IMR-90 (cell line): Measurements from ENCODE around the gene GFER. TPM values are rescaled to one million over a fixed set of nuclear protein-coding genes. Genes with fewer than 3 reads are reported as not detected.

Source experiments
- ATAC-seq: fragments of 200-7000 bp; cut with Tn5 transposase; 2 replicates; pipeline ENCODE4 v1.9.1; 2020; ENCODE audit warnings: low read depth, mild to moderate bottlenecking, moderate library complexity
- BruUV-seq: library from RNA; stranded (reverse); fragments of 400-500 nt; replicated peaks from 2 replicates; lab custom pipeline; 2021; lab: Mats Ljungman, UMichigan
- CTCF ChIA-PET: fragments of 300-600 bp; formaldehyde crosslinking; extraction: SDS; loops from one replicate; lab custom pipeline; 2021; ENCODE audit warnings: antibody characterized with exemption; lab: Yijun Ruan, JAX
- POLR2A ChIA-PET: fragments of 300-600 bp; sonication (Branson Sonifier 250); formaldehyde crosslinking; loops from one replicate; lab custom pipeline; 2022; ENCODE audit warnings: antibody characterized with exemption; ENCODE audit not compliant: unreplicated experiment; lab: Charles Lee
- DNase-seq: peaks from one replicate; pipeline ENCODE4 v3.0.0; 2013
- H2AFZ ChIP-seq: replicated peaks from 2 replicates; pipeline ENCODE3; 2013; ENCODE audit warnings: low read length, mild to moderate bottlenecking; ENCODE audit not compliant: poor library complexity
- H2AK5ac ChIP-seq: 2 replicates; pipeline ENCODE4 v1.6.1; 2013; ENCODE audit warnings: low read depth, low read length, inconsistent platforms
- H2AK9ac ChIP-seq: replicated peaks from 2 replicates; pipeline ENCODE3; 2013; ENCODE audit warnings: mild to moderate bottlenecking, low read depth, low read length, moderate library complexity; ENCODE audit not compliant: poor library complexity
- H2BK120ac ChIP-seq: 2 replicates; pipeline ENCODE4 v1.6.1; 2013; ENCODE audit warnings: low read depth, low read length, inconsistent platforms
- H2BK15ac ChIP-seq: 3 replicates; pipeline ENCODE4 v1.6.1; 2013; ENCODE audit warnings: low read depth, low read length, inconsistent platforms
- H2BK20ac ChIP-seq: 2 replicates; pipeline ENCODE4 v1.6.1; 2013; ENCODE audit warnings: low read depth, mild to moderate bottlenecking, inconsistent platforms, low read length, moderate library complexity
- H2BK5ac ChIP-seq: 2 replicates; pipeline ENCODE4 v1.6.1; 2013; ENCODE audit warnings: mild to moderate bottlenecking, low read depth, low read length, inconsistent platforms; ENCODE audit not compliant: poor library complexity, severe bottlenecking
- H3K14ac ChIP-seq: replicated peaks from 2 replicates; pipeline ENCODE4 v1.6.1; 2013; ENCODE audit warnings: low read depth, low read length, inconsistent platforms
- H3K18ac ChIP-seq: 2 replicates; pipeline ENCODE4 v1.6.1; 2013; ENCODE audit warnings: low read depth, low read length, control low read depth
- H3K23ac ChIP-seq: 2 replicates; pipeline ENCODE4 v1.6.1; 2013; ENCODE audit warnings: low read depth, low read length, inconsistent platforms
- H3K27ac ChIP-seq: 2 replicates; pipeline ENCODE4 v1.5.1; 2013; ENCODE audit warnings: mild to moderate bottlenecking, control low read depth, low read length; ENCODE audit not compliant: insufficient read depth
- H3K27me3 ChIP-seq: 2 replicates; pipeline ENCODE4 v1.6.1; 2013; ENCODE audit warnings: low read length; ENCODE audit not compliant: control insufficient read depth, insufficient read depth
- H3K36me3 ChIP-seq: 2 replicates; pipeline ENCODE4 v1.6.1; 2013; ENCODE audit warnings: low read length, mixed read lengths; ENCODE audit not compliant: control insufficient read depth, insufficient read depth
- H3K4ac ChIP-seq: 2 replicates; pipeline ENCODE4 v1.6.1; 2013; ENCODE audit warnings: low read depth, low read length, inconsistent platforms
- H3K4me1 ChIP-seq: 2 replicates; pipeline ENCODE4 v1.6.1; 2013; ENCODE audit warnings: low read length, mixed read lengths; ENCODE audit not compliant: control insufficient read depth, insufficient read depth
- H3K4me2 ChIP-seq: 2 replicates; pipeline ENCODE4 v1.6.1; 2013; ENCODE audit warnings: low read depth, mild to moderate bottlenecking, control low read depth, low read length, moderate library complexity
- H3K4me3 ChIP-seq: 2 replicates; pipeline ENCODE4 v1.5.1; 2013; ENCODE audit warnings: low read depth, mild to moderate bottlenecking, control low read depth, low read length, moderate library complexity; ENCODE audit not compliant: insufficient read depth
- H3K56ac ChIP-seq: 2 replicates; pipeline ENCODE4 v1.6.1; 2013; ENCODE audit warnings: low read length, inconsistent platforms; ENCODE audit not compliant: insufficient read depth; ENCODE audit errors: extremely low read depth
- H3K79me1 ChIP-seq, 2 experiments: 2 replicates each; pipeline ENCODE4 v1.6.1; 2013; ENCODE audit warnings: low read length in 2 of 2, inconsistent platforms in 1 of 2, low read depth in 1 of 2
- H3K9ac ChIP-seq: 2 replicates; pipeline ENCODE4 v1.6.1; 2013; ENCODE audit warnings: low read depth, low read length, control low read depth
- H3K9me1 ChIP-seq: 2 replicates; pipeline ENCODE4 v1.6.1; 2013; ENCODE audit warnings: low read length, inconsistent platforms; ENCODE audit not compliant: insufficient read depth
- H3K9me3 ChIP-seq: 2 replicates; pipeline ENCODE4 v1.6.1; 2013; ENCODE audit warnings: low read length; ENCODE audit not compliant: control insufficient read depth, insufficient read depth
- H4K20me1 ChIP-seq: 2 replicates; pipeline ENCODE4 v1.6.1; 2013; ENCODE audit warnings: low read length, inconsistent platforms; ENCODE audit not compliant: insufficient read depth
- H4K5ac ChIP-seq: 2 replicates; pipeline ENCODE4 v1.6.1; 2013; ENCODE audit warnings: mild to moderate bottlenecking, low read depth, low read length, control low read depth
- H4K8ac ChIP-seq, 2 experiments: 2 replicates each; pipeline ENCODE4 v1.6.1; 2013; ENCODE audit warnings: low read depth in 2 of 2, low read length in 2 of 2, control low read depth in 1 of 2, inconsistent platforms in 1 of 2
- H4K91ac ChIP-seq: 2 replicates; pipeline ENCODE4 v1.6.1; 2013; ENCODE audit warnings: low read depth, low read length, inconsistent platforms; ENCODE audit not compliant: insufficient read depth
- BHLHE40 ChIP-seq: fragments of 150-350 bp; IDR thresholded peaks from 2 replicates; pipeline ENCODE4 v1.6.1; 2016; ENCODE audit warnings: mild to moderate bottlenecking, low read depth, low read length
- CEBPB ChIP-seq: IDR thresholded peaks from 2 replicates; pipeline ENCODE4 v1.6.1; 2012; ENCODE audit warnings: low read depth, low read length, improper control_type of control experiment
- FOS ChIP-seq: fragments of 150-350 bp; IDR thresholded peaks from 2 replicates; pipeline ENCODE4 v1.6.1; 2016; ENCODE audit warnings: low read depth, low read length
- MAZ ChIP-seq: IDR thresholded peaks from 2 replicates; pipeline ENCODE4 v1.6.1; 2012; ENCODE audit warnings: low read depth, mild to moderate bottlenecking, low read length, improper control_type of control experiment, moderate library complexity, borderline replicate concordance
- MXI1 ChIP-seq: IDR thresholded peaks from 2 replicates; pipeline ENCODE4 v1.6.1; 2012; ENCODE audit warnings: low read depth, mild to moderate bottlenecking, low read length, moderate library complexity, borderline replicate concordance
- NFE2L2 ChIP-seq: fragments of 150-350 bp; IDR thresholded peaks from 2 replicates; pipeline ENCODE4 v1.6.1; 2016; ENCODE audit warnings: low read depth, mild to moderate bottlenecking, low read length
- RAD21 ChIP-seq: IDR thresholded peaks from 2 replicates; pipeline ENCODE4 v1.6.1; 2012; ENCODE audit warnings: low read length, improper control_type of control experiment
- WGBS, 2 experiments: methylation state at CpG; one replicate each; pipeline versions ENCODE4 v1.1.5 to v1.1.7; 2013; ENCODE audit warnings: missing lambda C conversion rate in 2 of 2; ENCODE audit not compliant: insufficient read length in 1 of 2; ENCODE audit errors: extremely low coverage in 2 of 2; 5-methylcytosine and 5-hydroxymethylcytosine counted together
- dilution Hi-C: fragments of 300-500 bp; cut with HindIII; formaldehyde crosslinking; loops from one replicate; pipeline ENCODE4 v1.14.3; 2018; ENCODE audit warnings: low sequenced_read_pairs; ENCODE audit not compliant: unreplicated experiment
- in situ Hi-C: fragments of 300-500 bp; cut with MboI; formaldehyde crosslinking; loops from 3 replicates; pipeline ENCODE4 v1.14.3; 2019; ENCODE audit warnings: low sequenced_read_pairs, inconsistent platforms, mixed read lengths
- intact Hi-C: fragments of 100-400 bp; cut with micrococcal nuclease; formaldehyde crosslinking; loops from 2 replicates; pipeline ENCODE4 v1.10.0; 2022
- polyA plus RNA-seq, 3 experiments: library from polyadenylated mRNA; depleted of rRNA; stranded (reverse); fragments of >200 nt; gene quantifications; 2 replicates each; pipeline ENCODE4 v1.2.3, GENCODE V29; 2012; ENCODE audit warnings: low replicate concordance in 1 of 3
- total RNA-seq: library from RNA; depleted of rRNA; stranded (reverse); fragments of >200 nt; gene quantifications from 2 replicates; pipeline ENCODE4 v1.2.3, GENCODE V29; 2012
- TF ChIP-seq, protein P1 (sequence below): fragments of 150-350 bp; IDR thresholded peaks from 2 replicates; pipeline ENCODE4 v1.6.1; 2016; ENCODE audit warnings: low read depth, mild to moderate bottlenecking, low read length, moderate library complexity, borderline replicate concordance

GFER gene
- total and polyA plus RNA-seq, 2 of the 4 experiments (the other 2 are of a cell fraction), result 6.8 to 19.8 TPM

DNA sequence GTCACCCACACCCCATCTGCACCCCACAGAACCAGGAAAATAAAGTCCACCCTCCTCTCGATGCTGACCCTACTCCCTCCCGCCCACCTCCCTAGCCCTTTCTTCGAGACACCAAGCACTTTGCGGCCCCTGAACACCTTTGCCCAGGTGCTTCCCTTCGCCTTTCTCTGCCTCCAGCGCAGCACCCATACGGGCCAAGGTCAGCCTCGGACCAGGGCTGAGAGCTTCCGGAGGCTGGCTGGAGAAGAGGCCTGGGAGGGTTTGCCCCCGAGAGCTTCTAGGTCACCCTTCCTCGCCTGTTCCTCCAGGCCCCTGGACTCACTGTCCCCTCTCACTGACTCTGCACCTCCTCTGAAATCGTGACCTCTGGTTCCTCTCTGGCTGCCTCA is 40.0 kb downstream of the GFER start:
- DNase-seq, result no peak
- peaks cover 13% of the 10 kb centered on the region for H4K20me1 ChIP-seq
- no peak overlapping the region for H3K27ac ChIP-seq
- no peak overlapping the region; the same call in 2 of the 3 replicates for H2BK15ac ChIP-seq
- H3K4ac ChIP-seq, result peak overlapping the region; percentile 95
- no peak for ATAC-seq
- no peaks in the 10 kb centered on the region for H3K9me3 ChIP-seq
- H3K79me1 ChIP-seq, result peaks cover 6 to 25% of the 10 kb centered on the region in 2 experiments
- H2AK9ac ChIP-seq, result peak overlapping the region; percentile 82
- ChIA-PET CTCF (no interaction called here), POLR2A (interaction anchor here (0.9 kb wide), 1 partner anchor 131 kb away, joined by 4 read pairs; the partner anchor contains the start of gene TRAF7)
- H3K9me1 ChIP-seq, result peaks cover 9% of the 10 kb centered on the region
- no peak overlapping the region for H3K4me3 ChIP-seq
- no peak overlapping the region for H3K23ac ChIP-seq
- H2BK5ac ChIP-seq, result no peak overlapping the region
- 90% methylated on average over 7 of the region's 12 CpGs; no CpG with 5 or more reads in 1 of the 2 experiments for WGBS, 2 experiments
- no peak for TF ChIP-seq CEBPB
- TF ChIP-seq FOS, result no peak
- TF ChIP-seq, protein P1, sequence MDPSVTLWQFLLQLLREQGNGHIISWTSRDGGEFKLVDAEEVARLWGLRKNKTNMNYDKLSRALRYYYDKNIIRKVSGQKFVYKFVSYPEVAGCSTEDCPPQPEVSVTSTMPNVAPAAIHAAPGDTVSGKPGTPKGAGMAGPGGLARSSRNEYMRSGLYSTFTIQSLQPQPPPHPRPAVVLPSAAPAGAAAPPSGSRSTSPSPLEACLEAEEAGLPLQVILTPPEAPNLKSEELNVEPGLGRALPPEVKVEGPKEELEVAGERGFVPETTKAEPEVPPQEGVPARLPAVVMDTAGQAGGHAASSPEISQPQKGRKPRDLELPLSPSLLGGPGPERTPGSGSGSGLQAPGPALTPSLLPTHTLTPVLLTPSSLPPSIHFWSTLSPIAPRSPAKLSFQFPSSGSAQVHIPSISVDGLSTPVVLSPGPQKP, result no peak
- no peak for TF ChIP-seq MXI1
- no peak for TF ChIP-seq NFE2L2
- no peak for TF ChIP-seq RAD21
- no peak for TF ChIP-seq MAZ
- TF ChIP-seq BHLHE40, result no peak
- H2AFZ ChIP-seq, result peak overlapping the region; percentile 27
- dilution Hi-C loops, result no loop called here
- no peak overlapping the region for H4K5ac ChIP-seq
- peaks cover 17% of the 10 kb centered on the region; the same call in 1 of the 2 replicates for H3K27me3 ChIP-seq
- no TSS peak for BruUV-seq
- H3K18ac ChIP-seq, result no peak overlapping the region
- H4K8ac ChIP-seq, result peak overlapping the region; percentile 89 to 96; a peak in 2 of 4 replicates
- no peak overlapping the region for H3K56ac ChIP-seq
- H3K4me1 ChIP-seq, result peaks cover 20% of the 10 kb centered on the region
- H3K36me3 ChIP-seq, result peaks cover 2% of the 10 kb centered on the region; the same call in 1 of the 2 replicates
- H2BK20ac ChIP-seq, result peak overlapping the region; percentile 65; the same call in 1 of the 2 replicates
- H4K91ac ChIP-seq, result peak overlapping the region; percentile 96; the same call in 1 of the 2 replicates
- intact Hi-C loops, result no loop called here
- in situ Hi-C loops, result loop anchor here (5.0 kb wide), 1 partner anchor 118 kb away; no protein-coding TSS in a partner anchor
- peak overlapping the region; percentile 57 for H2AK5ac ChIP-seq
- no peak overlapping the region for H3K9ac ChIP-seq
- H3K4me2 ChIP-seq, result no peak overlapping the region
- H3K14ac ChIP-seq, result no peak overlapping the region
- peak overlapping the region; percentile 2; the same call in 1 of the 2 replicates for H2BK120ac ChIP-seq
